Measurements from ENCODE around the gene KIF3C. TPM values are rescaled to one million over a fixed set of nuclear protein-coding genes. Genes with fewer than 3 reads are reported as not detected.

The KIF3C gene
- total RNA-seq, 1 experiment from 2014 or later: 9.2 TPM

GRCh38 chr2:25980951-25981350 is 1.3 kb downstream of the KIF3C start:
- no peak for TF ChIP-seq CTCF (IDR thresholded peaks at IDR 0.05; ENCODE audit: insufficient read depth in 1 of 2, low read depth in 1 of 2, low read length in 1 of 2, severe bottlenecking in 1 of 2, unreplicated experiment in 1 of 2)
- H3K9me3 Mint-ChIP-seq (ENCODE audit: unreplicated experiment): no peaks in the 10 kb centered on the region
- CTCF ChIA-PET: no interaction called here
- H3K4me3 Mint-ChIP-seq (ENCODE audit: unreplicated experiment): peak overlapping the region; percentile 68
- no TSS peak for BruUV-seq (replicated peaks)
- intact Hi-C loops (cut with micrococcal nuclease; ENCODE audit: unreplicated experiment): no loop called here
- POLR2A ChIA-PET: interaction anchor here (0.6 kb wide), 1 partner anchor 53 kb away, joined by 3 read pairs; the partner anchor contains the start of gene RAB10
- no peak for DNase-seq
- H3K36me3 ChIP-seq (ENCODE audit: control insufficient read depth, insufficient read depth, low read length): no peaks in the 10 kb centered on the region
- H3K27ac Mint-ChIP-seq (ENCODE audit: unreplicated experiment): no peak overlapping the region
- H3K27me3 Mint-ChIP-seq (ENCODE audit: insufficient read depth, unreplicated experiment): no peaks in the 10 kb centered on the region
- no peaks in the 10 kb centered on the region for H3K36me3 Mint-ChIP-seq (ENCODE audit: insufficient read depth, unreplicated experiment)
- peaks cover 27% of the 10 kb centered on the region for H3K4me1 ChIP-seq
- no peak overlapping the region for H3K4me3 ChIP-seq (ENCODE audit: low read depth, low read length)
- H3K9me3 ChIP-seq: no peaks in the 10 kb centered on the region
- H3K27me3 ChIP-seq (replicated peaks; ENCODE audit: control insufficient read depth, insufficient read depth, low read length): no peaks in the 10 kb centered on the region
- H3K4me1 Mint-ChIP-seq (ENCODE audit: low read depth, unreplicated experiment): peaks cover 26% of the 10 kb centered on the region

DNA sequence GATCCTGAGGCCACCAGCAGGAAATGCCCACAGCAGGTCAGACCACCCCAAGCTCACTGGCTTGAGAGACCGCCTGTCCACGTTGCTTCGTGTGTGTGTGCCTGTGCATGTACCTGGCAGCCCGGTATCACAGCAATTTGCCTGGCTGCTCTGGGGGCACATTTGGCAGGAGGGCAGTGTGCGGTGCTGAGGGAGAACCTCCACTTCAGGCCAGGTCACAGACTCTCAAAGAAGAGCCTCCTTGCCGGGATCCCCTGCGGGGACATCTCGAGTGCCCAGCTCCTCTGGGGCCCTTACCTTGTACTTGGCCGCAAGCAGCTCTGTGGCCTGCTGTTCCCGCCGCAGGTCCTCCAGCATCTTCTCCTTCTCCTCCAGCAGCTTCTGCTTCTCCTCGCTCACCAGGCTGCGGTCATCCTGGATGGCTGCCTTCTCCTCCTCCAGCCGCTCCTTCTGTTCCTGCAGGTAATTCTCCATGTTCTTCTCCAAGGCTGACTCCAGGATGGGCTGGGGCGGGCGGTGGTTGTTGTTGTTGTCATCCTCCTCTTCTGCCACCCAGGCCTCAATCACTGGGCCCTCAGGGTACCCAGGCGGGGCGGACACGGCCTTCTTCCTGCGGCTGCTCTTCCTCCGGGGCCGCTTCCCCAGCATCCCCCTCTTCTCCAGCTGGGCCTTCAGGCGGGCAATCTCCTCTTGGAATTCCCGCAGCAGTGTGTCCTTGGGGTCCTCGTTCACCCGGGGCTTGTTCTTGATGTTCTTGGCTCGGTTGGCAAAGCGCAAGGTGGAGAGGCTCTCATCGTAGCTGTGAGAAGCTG is 2.0 kb downstream of the KIF3C start:
- Mint-ChIP-seq H3K4me1 (ENCODE audit: low read depth, unreplicated experiment) (peaks cover 26% of the 10 kb centered on the region), H3K27ac (ENCODE audit: unreplicated experiment) (no peak overlapping the region), H3K4me3 (ENCODE audit: unreplicated experiment) (no peak overlapping the region), H3K36me3 (ENCODE audit: insufficient read depth, unreplicated experiment) (no peaks in the 10 kb centered on the region), H3K9me3 (ENCODE audit: unreplicated experiment) (no peaks in the 10 kb centered on the region), H3K27me3 (ENCODE audit: insufficient read depth, unreplicated experiment) (no peaks in the 10 kb centered on the region)
- TF ChIP-seq CTCF (IDR thresholded peaks at IDR 0.05; ENCODE audit: insufficient read depth in 1 of 2, low read depth in 1 of 2, low read length in 1 of 2, severe bottlenecking in 1 of 2, unreplicated experiment in 1 of 2): no peak
- BruUV-seq (replicated peaks): no TSS peak
- intact Hi-C loops (cut with micrococcal nuclease; ENCODE audit: unreplicated experiment): no loop called here
- Histone ChIP-seq H3K4me3 (ENCODE audit: low read depth, low read length) (no peak overlapping the region), H3K4me1 (peaks cover 27% of the 10 kb centered on the region), H3K9me3 (no peaks in the 10 kb centered on the region), H3K27me3 (replicated peaks; ENCODE audit: control insufficient read depth, insufficient read depth, low read length) (no peaks in the 10 kb centered on the region), H3K36me3 (ENCODE audit: control insufficient read depth, insufficient read depth, low read length) (no peaks in the 10 kb centered on the region)
- no peak for DNase-seq
- CTCF ChIA-PET: no interaction called here
- POLR2A ChIA-PET: interaction anchor here (0.6 kb wide), 1 partner anchor 54 kb away, joined by 3 read pairs; the partner anchor contains the start of gene RAB10

GRCh38 chr2:25979001-25979400 is 3.3 kb downstream of the KIF3C start:
- no TSS peak for BruUV-seq (replicated peaks)

More at GRCh38 chr2:25979001-25979400, 3.3 kb downstream of the KIF3C start:
- no peaks in the 10 kb centered on the region for H3K9me3 ChIP-seq
- Mint-ChIP-seq H3K36me3 (ENCODE audit: insufficient read depth, unreplicated experiment) (no peaks in the 10 kb centered on the region), H3K27me3 (ENCODE audit: insufficient read depth, unreplicated experiment) (no peaks in the 10 kb centered on the region), H3K9me3 (ENCODE audit: unreplicated experiment) (no peaks in the 10 kb centered on the region), H3K4me3 (ENCODE audit: unreplicated experiment) (no peak overlapping the region), H3K27ac (ENCODE audit: unreplicated experiment) (no peak overlapping the region), H3K4me1 (ENCODE audit: low read depth, unreplicated experiment) (peaks cover 26% of the 10 kb centered on the region)
- H3K4me3 ChIP-seq (ENCODE audit: low read depth, low read length): no peak overlapping the region
- no peak for TF ChIP-seq CTCF (IDR thresholded peaks at IDR 0.05; ENCODE audit: insufficient read depth in 1 of 2, low read depth in 1 of 2, low read length in 1 of 2, severe bottlenecking in 1 of 2, unreplicated experiment in 1 of 2)
- POLR2A ChIA-PET: no interaction called here
- intact Hi-C loops (cut with micrococcal nuclease; ENCODE audit: unreplicated experiment): no loop called here
- H3K27me3 ChIP-seq (replicated peaks; ENCODE audit: control insufficient read depth, insufficient read depth, low read length): no peaks in the 10 kb centered on the region
- CTCF ChIA-PET: no interaction called here
- peaks cover 27% of the 10 kb centered on the region for H3K4me1 ChIP-seq
- no peaks in the 10 kb centered on the region for H3K36me3 ChIP-seq (ENCODE audit: control insufficient read depth, insufficient read depth, low read length)
- DNase-seq: no peak
